Nephron (organoid): ENCODE data around the gene DEFB116.

Source experiments
- H3K27ac Mint-ChIP-seq, 3 experiments: 2 replicates each; pipeline ENCODE4 v1.8.0; 2020; ENCODE audit warnings: mixed read lengths in 3 of 3, mild to moderate bottlenecking in 2 of 3, moderate library complexity in 1 of 3
- H3K27me3 Mint-ChIP-seq: 2 replicates; pipeline ENCODE4 v1.8.0; 2021; ENCODE audit warnings: low read depth, mild to moderate bottlenecking, moderate library complexity, mixed read lengths
- H3K36me3 Mint-ChIP-seq: 2 replicates; pipeline ENCODE4 v1.8.0; 2020; ENCODE audit warnings: low read depth, mixed read lengths
- H3K4me1 Mint-ChIP-seq: 2 replicates; pipeline ENCODE4 v1.8.0; 2020; ENCODE audit warnings: mixed read lengths
- H3K4me3 Mint-ChIP-seq, 3 experiments: 2 replicates each; pipeline ENCODE4 v1.8.0; 2020; ENCODE audit warnings: mild to moderate bottlenecking in 3 of 3, mixed read lengths in 3 of 3, moderate library complexity in 2 of 3
- H3K9me3 Mint-ChIP-seq: 2 replicates; pipeline ENCODE4 v1.8.0; 2020; ENCODE audit warnings: mixed read lengths
- TF ChIP-seq, protein P1 (sequence below), 3 experiments: fragments of 200-600 bp; sonication (generic); IDR thresholded peaks; one replicate each; pipeline ENCODE4 v1.5.0; 2021; ENCODE audit warnings: antibody characterized with exemption in 3 of 3; ENCODE audit not compliant: unreplicated experiment in 3 of 3

The DEFB116 gene

DNA sequence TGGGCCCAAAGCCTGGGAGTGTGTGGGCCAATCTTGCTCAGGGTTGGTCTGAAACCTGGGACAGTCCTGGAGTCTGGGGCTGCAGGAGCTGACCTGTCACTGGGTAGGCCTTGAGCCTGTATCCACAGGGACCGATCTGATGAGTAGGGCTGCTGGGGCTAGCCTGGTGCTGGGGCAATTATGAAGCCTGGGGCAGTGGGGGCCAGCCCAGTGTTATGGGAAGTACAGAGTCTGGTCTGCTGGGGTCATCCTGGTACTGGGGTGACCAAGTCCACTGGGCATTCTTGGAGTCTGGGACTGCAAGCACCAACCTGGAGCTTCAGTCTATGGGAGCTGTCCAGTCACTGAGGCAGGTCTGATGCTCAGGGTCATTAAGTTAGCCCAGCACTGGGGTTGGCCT is 30.2 kb downstream of the DEFB116 start:
- TF ChIP-seq, protein P1, sequence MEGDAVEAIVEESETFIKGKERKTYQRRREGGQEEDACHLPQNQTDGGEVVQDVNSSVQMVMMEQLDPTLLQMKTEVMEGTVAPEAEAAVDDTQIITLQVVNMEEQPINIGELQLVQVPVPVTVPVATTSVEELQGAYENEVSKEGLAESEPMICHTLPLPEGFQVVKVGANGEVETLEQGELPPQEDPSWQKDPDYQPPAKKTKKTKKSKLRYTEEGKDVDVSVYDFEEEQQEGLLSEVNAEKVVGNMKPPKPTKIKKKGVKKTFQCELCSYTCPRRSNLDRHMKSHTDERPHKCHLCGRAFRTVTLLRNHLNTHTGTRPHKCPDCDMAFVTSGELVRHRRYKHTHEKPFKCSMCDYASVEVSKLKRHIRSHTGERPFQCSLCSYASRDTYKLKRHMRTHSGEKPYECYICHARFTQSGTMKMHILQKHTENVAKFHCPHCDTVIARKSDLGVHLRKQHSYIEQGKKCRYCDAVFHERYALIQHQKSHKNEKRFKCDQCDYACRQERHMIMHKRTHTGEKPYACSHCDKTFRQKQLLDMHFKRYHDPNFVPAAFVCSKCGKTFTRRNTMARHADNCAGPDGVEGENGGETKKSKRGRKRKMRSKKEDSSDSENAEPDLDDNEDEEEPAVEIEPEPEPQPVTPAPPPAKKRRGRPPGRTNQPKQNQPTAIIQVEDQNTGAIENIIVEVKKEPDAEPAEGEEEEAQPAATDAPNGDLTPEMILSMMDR (IDR thresholded peaks at IDR 0.05; ENCODE audit: unreplicated experiment in 3 of 3), result no peak
- no peaks in the 10 kb centered on the region for H3K36me3 Mint-ChIP-seq
- no peaks in the 10 kb centered on the region for H3K27me3 Mint-ChIP-seq
- H3K4me1 Mint-ChIP-seq, result no peaks in the 10 kb centered on the region
- no peak overlapping the region for H3K4me3 Mint-ChIP-seq
- H3K9me3 Mint-ChIP-seq, result peaks cover 52% of the 10 kb centered on the region
- H3K27ac Mint-ChIP-seq, result no peak overlapping the region

DNA sequence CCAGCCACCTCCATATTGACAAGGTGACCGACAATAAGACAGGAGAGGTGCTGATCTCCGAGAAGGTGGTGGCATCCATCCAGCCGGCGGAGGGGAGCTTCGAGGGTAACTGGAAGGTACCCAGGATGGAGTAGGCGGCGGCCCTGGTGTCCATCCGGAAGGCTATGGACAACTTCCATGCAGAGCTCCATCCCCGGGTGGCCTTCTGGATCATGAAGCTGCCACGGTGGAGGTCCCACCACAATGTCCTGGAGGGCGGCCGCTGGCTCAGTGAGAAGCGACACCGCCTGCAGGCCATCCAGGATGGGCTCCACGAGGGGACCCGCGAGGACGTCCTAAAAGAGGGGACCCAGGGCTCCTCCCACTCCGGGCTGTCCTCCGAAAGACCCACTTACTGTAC is 33.9 kb downstream of the DEFB116 start:
- Mint-ChIP-seq H3K9me3 (peaks cover 52% of the 10 kb centered on the region), H3K4me1 (no peaks in the 10 kb centered on the region), H3K27me3 (no peaks in the 10 kb centered on the region), H3K4me3 (no peak overlapping the region), H3K27ac (no peak overlapping the region), H3K36me3 (peaks cover 4% of the 10 kb centered on the region)
- TF ChIP-seq, protein P1 (IDR thresholded peaks at IDR 0.05; ENCODE audit: unreplicated experiment in 3 of 3), result no peak

DNA sequence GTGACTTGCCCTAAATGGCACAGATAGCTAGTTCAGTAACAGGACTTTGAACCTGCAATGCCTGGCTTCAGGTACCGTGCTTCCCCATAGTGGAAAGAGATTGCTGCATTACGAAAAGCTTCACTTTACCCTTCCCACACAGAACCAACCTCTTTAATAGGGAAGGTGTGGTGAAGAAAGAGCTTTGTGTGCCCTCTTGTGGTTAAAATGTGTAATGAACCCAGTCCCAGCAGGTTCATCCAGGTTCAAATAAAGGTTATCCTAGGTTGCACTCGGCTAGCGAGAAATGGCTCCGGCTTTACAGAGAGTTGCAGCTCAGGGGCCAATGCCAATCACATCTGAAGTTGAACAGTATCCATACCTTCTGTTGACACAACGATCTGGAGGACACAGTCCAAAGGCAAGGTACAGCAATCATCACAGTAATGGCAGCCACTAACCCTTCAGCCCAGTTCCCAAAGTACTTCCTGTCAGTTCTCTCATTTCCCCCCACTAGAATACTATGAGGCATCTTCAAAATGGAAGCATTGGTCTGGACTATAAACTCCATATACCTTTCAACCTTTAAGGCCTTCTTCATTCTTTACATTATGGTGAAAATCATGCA is 48.0 kb downstream of the DEFB116 start:
- TF ChIP-seq, protein P1 (IDR thresholded peaks at IDR 0.05; ENCODE audit: unreplicated experiment in 3 of 3), result no peak
- Mint-ChIP-seq H3K4me1 (no peaks in the 10 kb centered on the region), H3K4me3 (no peak overlapping the region), H3K36me3 (no peaks in the 10 kb centered on the region), H3K27me3 (no peaks in the 10 kb centered on the region), H3K27ac (no peak overlapping the region), H3K9me3 (peaks cover 58% of the 10 kb centered on the region)

- Mint-ChIP-seq H3K4me3 (no peak within 1 kb of the TSS), H3K27ac (no peak within 1 kb of the TSS)
- TF ChIP-seq, protein P1 (IDR thresholded peaks at IDR 0.05; ENCODE audit: unreplicated experiment in 3 of 3), result no peak
Observed at GRCh38 chr20:31257364-31257763, 51.0 kb downstream of the DEFB116 start, which contains the start of gene DEFB115. TSS of gene DEFB115 (plus strand) at chr20:31257664. CDS start at chr20:31257664, 0 bp downstream.

DNA sequence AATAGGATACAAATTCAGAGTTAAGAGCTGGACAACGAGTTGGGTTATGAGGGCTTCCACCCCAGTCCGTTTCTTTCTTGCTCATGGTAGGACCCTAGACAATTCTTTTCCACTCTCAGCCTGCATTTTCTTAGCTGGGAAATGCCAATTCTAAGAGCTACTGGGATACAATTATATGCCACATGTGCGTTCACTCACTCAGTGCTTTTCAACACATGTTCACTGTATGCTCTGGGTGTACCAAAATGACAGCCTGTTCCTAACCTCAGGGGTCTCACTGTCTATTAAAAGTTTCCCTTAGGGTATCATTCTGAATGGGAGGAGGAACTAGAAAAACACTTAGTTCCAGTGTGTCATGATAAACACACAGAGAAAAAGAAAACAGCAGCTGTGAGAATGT is 51.4 kb downstream of the DEFB116 start:
- Mint-ChIP-seq H3K4me3 (no peak overlapping the region), H3K9me3 (peaks cover 61% of the 10 kb centered on the region)

More at GRCh38 chr20:31257364-31257763, 51.0 kb downstream of the DEFB116 start, which contains the start of gene DEFB115:
- H3K9me3 Mint-ChIP-seq, result peaks cover 57% of the 10 kb centered on the region
- no peaks in the 10 kb centered on the region for H3K36me3 Mint-ChIP-seq
- H3K4me1 Mint-ChIP-seq, result no peaks in the 10 kb centered on the region
- no peaks in the 10 kb centered on the region for H3K27me3 Mint-ChIP-seq

More for the DNA sequence above, 51.4 kb downstream of the DEFB116 start:
- Mint-ChIP-seq H3K4me1 (no peaks in the 10 kb centered on the region), H3K36me3 (no peaks in the 10 kb centered on the region), H3K27ac (no peak overlapping the region), H3K27me3 (no peaks in the 10 kb centered on the region)
- TF ChIP-seq, protein P1 (IDR thresholded peaks at IDR 0.05; ENCODE audit: unreplicated experiment in 3 of 3), result no peak
